ENCODE results near the gene VPS37D. TPM values are rescaled to one million over a fixed set of nuclear protein-coding genes. Genes with fewer than 3 reads are reported as not detected.
A peak's percentile ranks its signal among the peaks of the same experiment; 100 is the strongest.

VPS37D gene
- total RNA-seq, 4 donors from 2014 or later: 1.1 to 6.3 (median 5.0) TPM; not detected in 1

GRCh38 chr7:73678862-73679261 is 11.2 kb downstream of the VPS37D start:
- DNase-seq: no peak
- Histone ChIP-seq H3K9me3 (no peaks in the 10 kb centered on the region), H3K4me1 (peaks cover 6 to 26% (median 9%) of the 10 kb centered on the region in 4 donors), H3K4me3 (no peak overlapping the region), H3K27ac (no peak overlapping the region), H3K36me3 (no peaks in the 10 kb centered on the region), H3K27me3 (no peaks in the 10 kb centered on the region)
- TF ChIP-seq POLR2A (IDR thresholded peaks at IDR 0.05) (no peak), CTCF (IDR thresholded peaks at IDR 0.05) (no peak)

- H3K27ac ChIP-seq: no peak overlapping the region
- no peak overlapping the region for H3K4me3 ChIP-seq
- peaks cover 7 to 33% (median 11%) of the 10 kb centered on the region in 4 donors for H3K4me1 ChIP-seq
- no peak for TF ChIP-seq CTCF (IDR thresholded peaks at IDR 0.05)
- H3K27me3 ChIP-seq: no peaks in the 10 kb centered on the region
- H3K36me3 ChIP-seq: no peaks in the 10 kb centered on the region
- no peak for DNase-seq
- no peaks in the 10 kb centered on the region for H3K9me3 ChIP-seq
Measured at GRCh38 chr7:73679709-73680108, 12.1 kb downstream of the VPS37D start.

- TF ChIP-seq CTCF (IDR thresholded peaks at IDR 0.05) (no peak), POLR2A (IDR thresholded peaks at IDR 0.05) (no peak)
- H3K27ac ChIP-seq: no peak overlapping the region
- no peaks in the 10 kb centered on the region for H3K9me3 ChIP-seq
- H3K4me3 ChIP-seq: no peak overlapping the region
- no peaks in the 10 kb centered on the region for H3K27me3 ChIP-seq
- peaks cover 7 to 33% (median 11%) of the 10 kb centered on the region in 4 donors for H3K4me1 ChIP-seq
- no peak for DNase-seq
- H3K36me3 ChIP-seq: no peaks in the 10 kb centered on the region
Measured at GRCh38 chr7:73680501-73680900, 12.9 kb downstream of the VPS37D start.

GRCh38 chr7:73681031-73681430 is 13.4 kb downstream of the VPS37D start:
- Histone ChIP-seq H3K4me1 (peaks cover 7 to 33% (median 11%) of the 10 kb centered on the region in 4 donors), H3K27me3 (no peaks in the 10 kb centered on the region), H3K4me3 (no peak overlapping the region), H3K36me3 (no peaks in the 10 kb centered on the region), H3K9me3 (no peaks in the 10 kb centered on the region), H3K27ac (no peak overlapping the region)
- no peak for DNase-seq
- TF ChIP-seq POLR2A (IDR thresholded peaks at IDR 0.05) (no peak), CTCF (IDR thresholded peaks at IDR 0.05) (no peak)

- Histone ChIP-seq H3K4me3 (peak overlapping the region; percentile 75 to 98 (median 96)), H3K4me1 (peaks cover 7 to 33% (median 11%) of the 10 kb centered on the region in 4 donors), H3K36me3 (peaks cover 0 to 13% (median 0%) of the 10 kb centered on the region in 3 donors), H3K27ac (peak overlapping the region; percentile 78 to 86 (median 83)), H3K9me3 (no peaks in the 10 kb centered on the region), H3K27me3 (no peaks in the 10 kb centered on the region)
- no peak for DNase-seq
- TF ChIP-seq POLR2A (IDR thresholded peaks at IDR 0.05): no peak
- no peak for TF ChIP-seq CTCF (IDR thresholded peaks at IDR 0.05)
Measured at GRCh38 chr7:73682745-73683055, 15.1 kb downstream of the VPS37D start.
